Effector memory CD4-positive, alpha-beta T cell (primary cell): ENCODE data around the gene R3HDM2.
A peak's percentile ranks its signal among the peaks of the same experiment; 100 is the strongest.
"Not testable (repeated sequence)": the region's sequence is repeated elsewhere in the genome, so short reads cannot be mapped to it uniquely, and the experiment has no call there.

Experiments
- DNase-seq, 3 donors: peaks; one replicate each; pipeline ENCODE4 v3.0.0-alpha.2; 2020
- H3K27ac ChIP-seq: 2 replicates; pipeline ENCODE4 v1.7.0; 2013; ENCODE audit warnings: mild to moderate bottlenecking, low read length, moderate library complexity; ENCODE audit not compliant: insufficient read depth, poor library complexity, severe bottlenecking
- H3K27me3 ChIP-seq: replicated peaks from 2 replicates; pipeline ENCODE4 v1.7.0; 2013; ENCODE audit warnings: mild to moderate bottlenecking, low read length; ENCODE audit not compliant: insufficient read depth, control insufficient read depth, poor library complexity, severe bottlenecking
- H3K36me3 ChIP-seq: 2 replicates; pipeline ENCODE4 v1.7.0; 2013; ENCODE audit warnings: mild to moderate bottlenecking, low read length, moderate library complexity; ENCODE audit not compliant: control insufficient read depth, insufficient read depth
- H3K4me1 ChIP-seq: 2 replicates; pipeline ENCODE4 v1.7.0; 2013; ENCODE audit warnings: low read length, mild to moderate bottlenecking; ENCODE audit not compliant: control insufficient read depth, insufficient read depth, poor library complexity, severe bottlenecking
- H3K4me3 ChIP-seq: 2 replicates; pipeline ENCODE4 v1.7.0; 2013; ENCODE audit warnings: low read length, low read depth, mild to moderate bottlenecking; ENCODE audit not compliant: insufficient read depth, poor library complexity, severe bottlenecking
- H3K9me3 ChIP-seq: 2 replicates; pipeline ENCODE4 v1.7.0; 2013; ENCODE audit warnings: mild to moderate bottlenecking, low read length, moderate library complexity; ENCODE audit not compliant: control insufficient read depth

R3HDM2 gene

GRCh38 chr12:57441846-57442427 is 11.1 kb upstream of the R3HDM2 start:
- H3K27ac ChIP-seq, result no peak overlapping the region
- no peak for DNase-seq

DNA sequence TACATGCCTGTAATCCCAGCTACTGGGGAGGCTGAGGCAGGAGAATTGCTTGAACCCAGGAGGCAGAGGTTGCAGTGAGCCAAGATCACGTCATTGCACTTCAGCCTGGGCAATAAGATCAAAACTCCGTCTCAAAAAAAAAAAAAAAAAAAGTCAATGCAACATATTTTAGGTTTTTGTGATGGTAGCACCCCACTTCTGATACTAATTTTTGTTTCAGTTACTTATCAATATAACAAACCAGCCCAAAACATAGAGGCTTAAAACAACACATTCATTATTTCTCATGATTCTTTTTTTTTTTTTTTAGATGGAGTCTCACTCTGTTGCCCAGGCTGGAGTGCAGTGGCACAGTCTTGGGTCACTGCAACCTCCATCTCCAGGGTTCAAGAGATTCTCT is 10.6 kb upstream of the R3HDM2 start:
- H3K9me3 ChIP-seq, H3K27me3 ChIP-seq, H3K4me1 ChIP-seq, H3K27ac ChIP-seq, H3K4me3 ChIP-seq, DNase-seq, H3K36me3 ChIP-seq: not testable (repeated sequence)

More at GRCh38 chr12:57441846-57442427, 11.1 kb upstream of the R3HDM2 start:
- H3K36me3 ChIP-seq, result no peaks in the 10 kb centered on the region
- no peak overlapping the region for H3K4me3 ChIP-seq
- no peaks in the 10 kb centered on the region for H3K27me3 ChIP-seq
- no peaks in the 10 kb centered on the region for H3K4me1 ChIP-seq
- H3K9me3 ChIP-seq, result no peaks in the 10 kb centered on the region

- Histone ChIP-seq H3K9me3 (no peaks in the 10 kb centered on the region), H3K27me3 (no peaks in the 10 kb centered on the region), H3K4me3 (no peak overlapping the region), H3K4me1 (no peaks in the 10 kb centered on the region), H3K36me3 (no peaks in the 10 kb centered on the region), H3K27ac (no peak overlapping the region)
- no peak for DNase-seq
Observed at GRCh38 chr12:57439762-57440266, 9.0 kb upstream of the R3HDM2 start.

DNA sequence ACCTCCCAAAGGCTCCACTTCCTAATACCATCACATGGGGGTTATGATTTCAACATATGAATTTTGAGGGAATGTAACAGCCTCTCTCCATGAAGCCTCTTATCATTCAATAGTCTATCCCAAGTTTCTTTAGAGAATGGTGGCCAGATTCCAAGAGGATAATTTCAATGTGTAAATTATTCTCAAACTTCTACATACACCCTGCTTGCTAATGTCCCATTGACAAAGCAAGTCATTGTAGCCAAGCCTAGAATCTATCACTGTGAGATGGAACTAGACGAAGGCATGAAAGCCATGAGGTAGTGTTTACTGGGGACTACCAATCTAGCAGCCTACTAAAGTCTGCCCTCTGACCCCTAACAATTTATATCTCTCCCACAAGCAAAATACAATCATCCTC is 7.6 kb upstream of the R3HDM2 start:
- DNase-seq, result no peak
- Histone ChIP-seq H3K27me3 (no peaks in the 10 kb centered on the region), H3K4me3 (no peak overlapping the region), H3K27ac (no peak overlapping the region), H3K9me3 (no peaks in the 10 kb centered on the region), H3K36me3 (no peaks in the 10 kb centered on the region), H3K4me1 (no peaks in the 10 kb centered on the region)

- Histone ChIP-seq H3K27me3 (no peaks in the 10 kb centered on the region), H3K27ac (no peak overlapping the region), H3K4me3 (no peak overlapping the region), H3K36me3 (no peaks in the 10 kb centered on the region), H3K4me1 (peaks cover 4% of the 10 kb centered on the region), H3K9me3 (no peaks in the 10 kb centered on the region)
- no peak for DNase-seq
Observed at GRCh38 chr12:57435293-57435692, 4.5 kb upstream of the R3HDM2 start.

DNA sequence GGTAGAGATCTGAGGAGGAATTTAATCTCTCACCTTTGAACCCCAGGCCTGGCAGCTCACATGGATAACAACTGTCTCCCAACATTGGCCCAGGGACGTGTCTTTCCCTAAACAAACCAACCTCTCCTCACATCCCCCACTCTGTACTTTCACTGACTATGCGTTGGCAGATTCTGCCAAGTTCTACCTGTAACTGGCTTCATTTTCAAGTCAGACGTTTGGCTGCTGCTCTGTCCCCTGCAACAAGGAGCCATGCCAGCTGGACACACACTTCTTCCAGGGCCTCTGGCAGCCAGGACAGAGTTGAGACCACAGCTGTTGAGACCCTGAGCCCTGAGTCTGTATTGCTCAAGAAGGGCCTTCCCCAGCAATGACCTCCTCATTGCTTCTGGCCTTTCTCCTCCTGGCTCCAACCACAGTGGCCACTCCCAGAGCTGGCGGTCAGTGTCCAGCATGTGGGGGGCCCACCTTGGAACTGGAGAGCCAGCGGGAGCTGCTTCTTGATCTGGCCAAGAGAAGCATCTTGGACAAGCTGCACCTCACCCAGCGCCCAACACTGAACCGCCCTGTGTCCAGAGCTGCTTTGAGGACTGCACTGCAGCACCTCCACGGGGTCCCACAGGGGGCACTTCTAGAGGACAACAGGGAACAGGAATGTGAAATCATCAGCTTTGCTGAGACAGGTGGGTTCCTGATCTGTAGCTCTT is 3.8 kb upstream of the R3HDM2 start, which contains the start of gene INHBC:
Gene INHBC, plus strand, starts transcription at position 268 of the 707 bp plus-strand sequence. Its CDS starts 103 bp downstream, at position 371.
- DNase-seq, result no peak
- Histone ChIP-seq H3K27ac (no peak within 1 kb of the TSS), H3K4me3 (no peak within 1 kb of the TSS), H3K4me1 (peaks cover 8% of the 10 kb centered on the region), H3K36me3 (no peaks in the 10 kb centered on the region), H3K27me3 (no peaks in the 10 kb centered on the region), H3K9me3 (no peaks in the 10 kb centered on the region)

- Histone ChIP-seq H3K27ac (no peak overlapping the region), H3K4me3 (no peak overlapping the region), H3K27me3 (no peaks in the 10 kb centered on the region), H3K4me1 (peaks cover 13% of the 10 kb centered on the region), H3K9me3 (no peaks in the 10 kb centered on the region), H3K36me3 (no peaks in the 10 kb centered on the region)
- DNase-seq, result no peak
Observed at GRCh38 chr12:57433370-57433769, 2.5 kb upstream of the R3HDM2 start.

- H3K27me3 ChIP-seq, result no peaks in the 10 kb centered on the region
- H3K27ac ChIP-seq, result peak overlapping the region; percentile 84
- H3K9me3 ChIP-seq, result no peaks in the 10 kb centered on the region
- H3K4me3 ChIP-seq, result peak overlapping the region; percentile 45
- DNase-seq, result no peak
- peaks cover 13% of the 10 kb centered on the region for H3K4me1 ChIP-seq
- H3K36me3 ChIP-seq, result no peaks in the 10 kb centered on the region
Observed at GRCh38 chr12:57431654-57432188, 878 bp upstream of the R3HDM2 start.

GRCh38 chr12:57430112-57430930 is 522 bp downstream of the R3HDM2 start:
- H3K27me3 ChIP-seq, result no peaks in the 10 kb centered on the region
- H3K9me3 ChIP-seq, result no peaks in the 10 kb centered on the region
- H3K36me3 ChIP-seq, result no peaks in the 10 kb centered on the region
- H3K27ac ChIP-seq, result peak overlapping the region; percentile 84
- peak overlapping the region; percentile 50 for H3K4me3 ChIP-seq
- DNase-seq, result peak in 1 of 3 donors; percentile 23
- H3K4me1 ChIP-seq, result peaks cover 13% of the 10 kb centered on the region
